ENCODE measurements around the gene CCND2. TPM values are rescaled to one million over a fixed set of nuclear protein-coding genes. Genes with fewer than 3 reads are reported as not detected.

Gene CCND2
- total and polyA plus RNA-seq, 7 experiments from 2014 or later = 57.3 to 659 (median 97.4) TPM

GRCh38 chr12:4289231-4289878 lies 15.8 kb downstream of the CCND2 start:
- POLR2A ChIA-PET = no interaction called here
- H3K36me3 Mint-ChIP-seq = peaks cover 15 to 68% (median 29%) of the 10 kb centered on the region in 5 donors
- no peak overlapping the region for H3K4me3 ChIP-seq (ENCODE audit: low read length)
- no peaks in the 10 kb centered on the region for H3K27me3 ChIP-seq (ENCODE audit: control insufficient read depth in 2 of 2, insufficient read depth in 2 of 2, low read length in 2 of 2)
- H3K27me3 Mint-ChIP-seq = no peaks in the 10 kb centered on the region
- peak overlapping the region; percentile 8 for H3K27ac ChIP-seq (ENCODE audit: low read depth, low read length)
- no peaks in the 10 kb centered on the region for H3K9me3 ChIP-seq (ENCODE audit: control insufficient read depth in 2 of 3, low read length in 3 of 3)
- peaks cover 32 to 52% of the 10 kb centered on the region in 2 donors for H3K4me1 ChIP-seq (ENCODE audit: control insufficient read depth in 2 of 2, insufficient read depth in 2 of 2, low read length in 2 of 2)
- peaks cover 36 to 98% (median 65%) of the 10 kb centered on the region in 3 experiments for H3K36me3 ChIP-seq (ENCODE audit: control insufficient read depth in 2 of 3, insufficient read depth in 3 of 3, low read length in 3 of 3)
- ATAC-seq = peak; percentile 53
- peak overlapping the region in 6 of 9 donors; percentile 58 to 85 (median 76) for H3K27ac Mint-ChIP-seq
- CTCF ChIA-PET = no interaction called here
- DNase-seq = no peak
- no peaks in the 10 kb centered on the region for H3K9me3 Mint-ChIP-seq
- peaks cover 70 to 96% (median 89%) of the 10 kb centered on the region in 7 donors for H3K4me1 Mint-ChIP-seq
- intact Hi-C loops (cut with micrococcal nuclease) = no loop called here
- H3K4me3 Mint-ChIP-seq = peak overlapping the region in 1 of 10 donors; percentile 41

DNA sequence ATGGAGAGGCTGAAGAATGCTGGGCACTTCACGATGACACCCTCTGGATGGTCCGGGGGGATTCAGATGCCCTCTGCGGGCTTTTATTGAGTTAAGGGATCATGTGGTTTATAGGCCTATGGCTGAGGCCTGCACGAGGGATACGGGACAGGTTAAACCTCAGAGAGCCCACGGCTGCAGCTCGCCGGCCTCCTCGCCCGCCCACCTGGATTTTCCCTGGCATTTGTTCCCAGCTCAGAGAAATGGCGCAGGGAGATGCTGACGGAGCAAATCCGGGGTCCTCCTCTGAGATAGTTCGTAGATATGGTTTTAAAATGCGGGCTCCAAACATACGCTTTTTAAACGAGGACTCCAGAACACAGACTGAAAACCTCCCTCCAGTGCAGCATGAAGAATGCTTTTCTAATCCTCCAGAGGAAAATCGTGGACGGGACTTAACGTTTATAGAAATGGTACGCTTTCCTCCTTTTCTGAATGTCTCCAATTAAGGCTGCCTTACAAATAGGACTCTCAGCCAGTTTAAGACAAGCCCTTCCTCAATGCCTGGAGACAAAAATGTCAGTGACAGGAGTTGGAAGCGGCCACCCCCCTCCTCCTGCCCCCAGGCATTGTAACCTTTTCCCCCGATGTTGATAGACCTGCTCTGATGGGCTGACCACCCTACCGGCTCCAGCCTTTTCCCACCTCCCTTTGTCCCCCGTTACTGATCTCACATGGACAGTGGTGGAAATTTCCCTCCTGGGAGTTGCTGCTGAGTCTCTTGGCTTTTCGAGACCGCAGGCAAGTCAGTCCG lies 16.6 kb downstream of the CCND2 start:
- DNase-seq = no peak
- Histone ChIP-seq H3K9me3 (ENCODE audit: control insufficient read depth in 2 of 3, low read length in 3 of 3) (no peaks in the 10 kb centered on the region), H3K27ac (ENCODE audit: low read depth, low read length) (no peak overlapping the region), H3K36me3 (ENCODE audit: control insufficient read depth in 2 of 3, insufficient read depth in 3 of 3, low read length in 3 of 3) (peaks cover 38 to 98% (median 61%) of the 10 kb centered on the region in 3 experiments), H3K27me3 (ENCODE audit: control insufficient read depth in 2 of 2, insufficient read depth in 2 of 2, low read length in 2 of 2) (no peaks in the 10 kb centered on the region), H3K4me1 (ENCODE audit: control insufficient read depth in 2 of 2, insufficient read depth in 2 of 2, low read length in 2 of 2) (peaks cover 35 to 53% of the 10 kb centered on the region in 2 donors), H3K4me3 (ENCODE audit: low read length) (no peak overlapping the region)
- Mint-ChIP-seq H3K36me3 (peaks cover 20 to 73% (median 34%) of the 10 kb centered on the region in 5 donors), H3K4me3 (peak overlapping the region in 2 of 10 donors; percentile 11 to 48), H3K4me1 (peaks cover 71 to 98% (median 91%) of the 10 kb centered on the region in 7 donors), H3K27me3 (no peaks in the 10 kb centered on the region), H3K9me3 (no peaks in the 10 kb centered on the region), H3K27ac (peak overlapping the region in 7 of 9 donors; percentile 50 to 85 (median 67))
- POLR2A ChIA-PET = interaction anchor here (1.4 kb wide), 1 partner anchor 417 kb away, joined by 4 read pairs; the partner anchor contains the start of gene PARP11
- intact Hi-C loops (cut with micrococcal nuclease) = no loop called here
- no peak for ATAC-seq
- CTCF ChIA-PET = no interaction called here

- intact Hi-C loops (cut with micrococcal nuclease) = no loop called here
- H3K9me3 Mint-ChIP-seq = no peaks in the 10 kb centered on the region
These were observed 18.9 kb downstream of the CCND2 start for GRCh38 chr12:4292341-4293073.

GRCh38 chr12:4293299-4293965 lies 19.9 kb downstream of the CCND2 start:
- Mint-ChIP-seq H3K27ac (peak overlapping the region in 8 of 9 donors; percentile 24 to 98 (median 90)), H3K4me3 (peak overlapping the region in 7 of 10 donors; percentile 47 to 70 (median 63)), H3K4me1 (peaks cover 53 to 84% (median 74%) of the 10 kb centered on the region in 7 donors), H3K9me3 (no peaks in the 10 kb centered on the region), H3K27me3 (no peaks in the 10 kb centered on the region), H3K36me3 (peaks cover 11 to 61% (median 31%) of the 10 kb centered on the region in 5 donors)
- peak; percentile 17 for ATAC-seq
- intact Hi-C loops (cut with micrococcal nuclease) = no loop called here
- ChIA-PET POLR2A (interaction anchor here (0.8 to 2.3 kb wide), 2 partner anchors 9 to 25 kb away, joined by 3 to 8 read pairs; no protein-coding TSS in a partner anchor), CTCF (interaction anchor here (1.0 kb wide), 1 partner anchor 17 kb away, joined by 3 read pairs; no protein-coding TSS in a partner anchor)
- peak in 1 of 9 donors; percentile 36 for DNase-seq
- Histone ChIP-seq H3K4me1 (ENCODE audit: control insufficient read depth in 2 of 2, insufficient read depth in 2 of 2, low read length in 2 of 2) (peaks cover 30 to 42% of the 10 kb centered on the region in 2 donors), H3K27ac (ENCODE audit: low read depth, low read length) (peak overlapping the region; percentile 50), H3K9me3 (ENCODE audit: control insufficient read depth in 2 of 3, low read length in 3 of 3) (no peaks in the 10 kb centered on the region), H3K36me3 (ENCODE audit: control insufficient read depth in 2 of 3, insufficient read depth in 3 of 3, low read length in 3 of 3) (peaks cover 29 to 93% (median 40%) of the 10 kb centered on the region in 3 experiments), H3K27me3 (ENCODE audit: control insufficient read depth in 2 of 2, insufficient read depth in 2 of 2, low read length in 2 of 2) (no peaks in the 10 kb centered on the region), H3K4me3 (ENCODE audit: low read length) (no peak overlapping the region)

More at GRCh38 chr12:4292341-4293073, 18.9 kb downstream of the CCND2 start:
- Histone ChIP-seq H3K4me3 (ENCODE audit: low read length) (no peak overlapping the region), H3K36me3 (ENCODE audit: control insufficient read depth in 2 of 3, insufficient read depth in 3 of 3, low read length in 3 of 3) (peaks cover 29 to 93% (median 42%) of the 10 kb centered on the region in 3 experiments), H3K27me3 (ENCODE audit: control insufficient read depth in 2 of 2, insufficient read depth in 2 of 2, low read length in 2 of 2) (no peaks in the 10 kb centered on the region), H3K9me3 (ENCODE audit: control insufficient read depth in 2 of 3, low read length in 3 of 3) (no peaks in the 10 kb centered on the region), H3K27ac (ENCODE audit: low read depth, low read length) (peak overlapping the region; percentile 36), H3K4me1 (ENCODE audit: control insufficient read depth in 2 of 2, insufficient read depth in 2 of 2, low read length in 2 of 2) (peaks cover 32 to 42% of the 10 kb centered on the region in 2 donors)
- POLR2A ChIA-PET = interaction anchor here (0.6 to 1.7 kb wide), 4 partner anchors 9 to 307 kb away, joined by 3 to 6 read pairs (median 4); no protein-coding TSS in a partner anchor
- peaks cover 57 to 87% (median 78%) of the 10 kb centered on the region in 7 donors for H3K4me1 Mint-ChIP-seq
- no peak for DNase-seq
- peak overlapping the region in 7 of 10 donors; percentile 40 to 70 (median 58) for H3K4me3 Mint-ChIP-seq
- no peak for ATAC-seq
- peak overlapping the region; percentile 24 to 98 (median 85) for H3K27ac Mint-ChIP-seq
- no peaks in the 10 kb centered on the region for H3K27me3 Mint-ChIP-seq
- peaks cover 11 to 62% (median 28%) of the 10 kb centered on the region in 5 donors for H3K36me3 Mint-ChIP-seq
- CTCF ChIA-PET = interaction anchor here (0.7 kb wide), 1 partner anchor 8 kb away, joined by 3 read pairs; no protein-coding TSS in a partner anchor

DNA sequence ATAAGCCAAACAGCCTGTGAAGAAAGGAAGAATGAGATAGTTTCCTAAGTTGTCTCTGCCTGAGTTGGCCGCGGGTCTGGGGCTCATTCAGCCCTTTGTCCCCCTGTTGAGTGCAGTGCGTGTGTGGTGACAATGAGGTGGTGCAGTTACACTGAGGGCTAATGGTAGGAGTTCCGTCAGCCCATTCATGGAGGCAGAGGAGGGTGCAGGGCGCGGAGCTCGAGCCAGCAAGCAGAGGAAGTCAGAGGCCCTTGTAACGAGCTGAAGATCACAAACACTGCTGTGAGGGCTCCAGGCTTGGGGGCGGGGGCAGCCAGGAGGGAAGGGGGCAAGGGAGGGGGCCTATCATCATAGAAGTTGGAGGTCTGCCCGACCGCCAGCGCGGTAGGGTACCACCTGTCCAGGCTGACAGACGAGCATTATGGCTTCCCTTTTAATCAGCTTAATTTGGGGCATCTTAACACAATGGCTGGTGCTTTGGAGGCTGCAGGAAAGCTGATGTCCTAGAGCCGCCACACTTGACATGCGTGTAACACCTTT lies 20.5 kb downstream of the CCND2 start:
- H3K27ac ChIP-seq (ENCODE audit: low read depth, low read length) = peak overlapping the region; percentile 50
- Mint-ChIP-seq H3K27me3 (no peaks in the 10 kb centered on the region), H3K36me3 (peaks cover 11 to 57% (median 31%) of the 10 kb centered on the region in 5 donors), H3K9me3 (no peaks in the 10 kb centered on the region), H3K4me3 (peak overlapping the region in 8 of 10 donors; percentile 33 to 70 (median 62)), H3K4me1 (peaks cover 49 to 79% (median 72%) of the 10 kb centered on the region in 7 donors), H3K27ac (peak overlapping the region; percentile 24 to 98 (median 89))
- peaks cover 30 to 42% of the 10 kb centered on the region in 2 donors for H3K4me1 ChIP-seq (ENCODE audit: control insufficient read depth in 2 of 2, insufficient read depth in 2 of 2, low read length in 2 of 2)
- peaks cover 29 to 92% (median 37%) of the 10 kb centered on the region in 3 experiments for H3K36me3 ChIP-seq (ENCODE audit: control insufficient read depth in 2 of 3, insufficient read depth in 3 of 3, low read length in 3 of 3)
- no peaks in the 10 kb centered on the region for H3K9me3 ChIP-seq (ENCODE audit: control insufficient read depth in 2 of 3, low read length in 3 of 3)
- DNase-seq (peak in 1 of 9 donors; percentile 7), ATAC-seq (peak; percentile 42)
- H3K4me3 ChIP-seq (ENCODE audit: low read length) = no peak overlapping the region
- intact Hi-C loops (cut with micrococcal nuclease) = no loop called here
- CTCF ChIA-PET = interaction anchor here (0.6 to 1.0 kb wide), 2 partner anchors 18 to 419 kb away, joined by 3 to 4 read pairs; no protein-coding TSS in a partner anchor
- no peaks in the 10 kb centered on the region for H3K27me3 ChIP-seq (ENCODE audit: control insufficient read depth in 2 of 2, insufficient read depth in 2 of 2, low read length in 2 of 2)
- POLR2A ChIA-PET = interaction anchor here (0.8 to 2.3 kb wide), 3 partner anchors 8 to 25 kb away, joined by 3 to 8 read pairs (median 3); no protein-coding TSS in a partner anchor

All from naive thymus-derived CD4-positive, alpha-beta T cell (primary cell).